LHCN-M2 (cell line): Measurements from ENCODE around the gene PLS1. TPM values are rescaled to one million over a fixed set of nuclear protein-coding genes. Genes with fewer than 3 reads are reported as not detected.
"Not testable (repeated sequence)": the region's sequence is repeated elsewhere in the genome, so short reads cannot be mapped to it uniquely, and the experiment has no call there.

Experiments used
- DNase-seq: peaks from one replicate; pipeline ENCODE4 v3.0.0-alpha.2; 2012; ENCODE audit warnings: low read depth
- total RNA-seq: library from RNA; depleted of rRNA; stranded (reverse); fragments of >200 nt; gene quantifications from 2 replicates; pipeline ENCODE4 v1.2.3, GENCODE V29; 2014

Gene PLS1
- total RNA-seq, 1 experiment from 2014 or later = 1.1 TPM

- no peak for DNase-seq
Observed at GRCh38 chr3:142596726-142597088, 514 bp downstream of the PLS1 start.

GRCh38 chr3:142597906-142598305 is 1.7 kb downstream of the PLS1 start:
- DNase-seq = no peak

GRCh38 chr3:142601713-142602112 is 5.5 kb downstream of the PLS1 start:
- DNase-seq = no peak

- no peak for DNase-seq
Observed at GRCh38 chr3:142602619-142603385, 6.6 kb downstream of the PLS1 start.

- not testable (repeated sequence) for DNase-seq
Observed at GRCh38 chr3:142603386-142603705, 7.2 kb downstream of the PLS1 start.

- no peak for DNase-seq
Observed at GRCh38 chr3:142604940-142605339, 8.7 kb downstream of the PLS1 start.

GRCh38 chr3:142608631-142609030 is 12.4 kb downstream of the PLS1 start:
- DNase-seq = no peak

- DNase-seq = no peak
Observed at GRCh38 chr3:142609136-142609535, 12.9 kb downstream of the PLS1 start.

GRCh38 chr3:142611206-142611605 is 15.0 kb downstream of the PLS1 start:
- DNase-seq = no peak

- no peak for DNase-seq
Observed at GRCh38 chr3:142613491-142613890, 17.3 kb downstream of the PLS1 start.

- no peak for DNase-seq
Observed at GRCh38 chr3:142614059-142614626, 17.9 kb downstream of the PLS1 start.

GRCh38 chr3:142615171-142615570 is 19.0 kb downstream of the PLS1 start:
- DNase-seq = no peak

- peak; percentile 21 for DNase-seq
Observed at GRCh38 chr3:142618917-142619461, 22.8 kb downstream of the PLS1 start.

GRCh38 chr3:142622405-142622804 is 26.2 kb downstream of the PLS1 start:
- DNase-seq = no peak

GRCh38 chr3:142623194-142623593 is 27.0 kb downstream of the PLS1 start:
- DNase-seq = no peak

- DNase-seq = no peak
Observed at GRCh38 chr3:142624341-142625152, 28.4 kb downstream of the PLS1 start.

GRCh38 chr3:142625153-142625440 is 28.9 kb downstream of the PLS1 start:
- no peak for DNase-seq

- DNase-seq = no peak
Observed at GRCh38 chr3:142626971-142627370, 30.8 kb downstream of the PLS1 start.

- DNase-seq = no peak
Observed at GRCh38 chr3:142628801-142629200, 32.6 kb downstream of the PLS1 start.

- no peak for DNase-seq
Observed at GRCh38 chr3:142633073-142633472, 36.9 kb downstream of the PLS1 start.

- DNase-seq = no peak
Observed at GRCh38 chr3:142636050-142636449, 39.9 kb downstream of the PLS1 start.

GRCh38 chr3:142636664-142637063 is 40.5 kb downstream of the PLS1 start:
- no peak for DNase-seq

GRCh38 chr3:142638291-142638690 is 42.1 kb downstream of the PLS1 start:
- no peak for DNase-seq
